HEK293T (cell line): Measurements from ENCODE around the gene LMX1A.

ENCODE experiments used
- BHLHE40 ChIP-seq: fragments of 450-650 bp; IDR thresholded peaks from 2 replicates; pipeline ENCODE4 v1.6.1; 2016; ENCODE audit warnings: mild to moderate bottlenecking, moderate library complexity, borderline replicate concordance
- CTBP1 ChIP-seq: fragments of 450-650 bp; IDR thresholded peaks from 2 replicates; pipeline ENCODE4 v1.6.1; 2016; ENCODE audit warnings: borderline replicate concordance
- ELF4 ChIP-seq: fragments of 450-650 bp; IDR thresholded peaks from 2 replicates; pipeline ENCODE4 v1.6.1; 2017; ENCODE audit warnings: antibody characterized with exemption
- FOXA1 ChIP-seq: fragments of 450-650 bp; IDR thresholded peaks from 2 replicates; pipeline ENCODE4 v1.6.1; 2016; ENCODE audit warnings: mild to moderate bottlenecking
- FOXK2 ChIP-seq: fragments of 450-650 bp; IDR thresholded peaks from 2 replicates; pipeline ENCODE4 v1.6.1; 2016; ENCODE audit warnings: mild to moderate bottlenecking
- FOXM1 ChIP-seq: fragments of 450-650 bp; IDR thresholded peaks from 2 replicates; pipeline ENCODE4 v1.6.1; 2017; ENCODE audit warnings: mild to moderate bottlenecking, borderline replicate concordance
- HDGF ChIP-seq: fragments of 450-650 bp; IDR thresholded peaks from 2 replicates; pipeline ENCODE4 v1.6.1; 2017; ENCODE audit warnings: antibody characterized with exemption, borderline replicate concordance
- L3MBTL2 ChIP-seq: fragments of 450-650 bp; conservative IDR thresholded peaks from 2 replicates; pipeline ENCODE4 v1.6.1; 2016; ENCODE audit warnings: mild to moderate bottlenecking
- LEF1 ChIP-seq: fragments of 450-650 bp; IDR thresholded peaks from 2 replicates; pipeline ENCODE4 v1.6.1; 2017; ENCODE audit warnings: mild to moderate bottlenecking, borderline replicate concordance
- SP1 ChIP-seq: fragments of 450-650 bp; IDR thresholded peaks from 2 replicates; pipeline ENCODE4 v1.6.1; 2017
- SUZ12 ChIP-seq: fragments of 450-650 bp; IDR thresholded peaks from 2 replicates; pipeline ENCODE4 v1.6.1; 2016; ENCODE audit warnings: mild to moderate bottlenecking
- TARDBP ChIP-seq: fragments of 450-650 bp; IDR thresholded peaks from 2 replicates; pipeline ENCODE4 v1.6.1; 2016
- ZNF384 ChIP-seq: fragments of 450-650 bp; IDR thresholded peaks from 2 replicates; pipeline ENCODE4 v1.6.1; 2016
- TF ChIP-seq, protein P1 (sequence below): fragments of 450-650 bp; IDR thresholded peaks from 2 replicates; pipeline ENCODE4 v1.6.1; 2016

DNA sequence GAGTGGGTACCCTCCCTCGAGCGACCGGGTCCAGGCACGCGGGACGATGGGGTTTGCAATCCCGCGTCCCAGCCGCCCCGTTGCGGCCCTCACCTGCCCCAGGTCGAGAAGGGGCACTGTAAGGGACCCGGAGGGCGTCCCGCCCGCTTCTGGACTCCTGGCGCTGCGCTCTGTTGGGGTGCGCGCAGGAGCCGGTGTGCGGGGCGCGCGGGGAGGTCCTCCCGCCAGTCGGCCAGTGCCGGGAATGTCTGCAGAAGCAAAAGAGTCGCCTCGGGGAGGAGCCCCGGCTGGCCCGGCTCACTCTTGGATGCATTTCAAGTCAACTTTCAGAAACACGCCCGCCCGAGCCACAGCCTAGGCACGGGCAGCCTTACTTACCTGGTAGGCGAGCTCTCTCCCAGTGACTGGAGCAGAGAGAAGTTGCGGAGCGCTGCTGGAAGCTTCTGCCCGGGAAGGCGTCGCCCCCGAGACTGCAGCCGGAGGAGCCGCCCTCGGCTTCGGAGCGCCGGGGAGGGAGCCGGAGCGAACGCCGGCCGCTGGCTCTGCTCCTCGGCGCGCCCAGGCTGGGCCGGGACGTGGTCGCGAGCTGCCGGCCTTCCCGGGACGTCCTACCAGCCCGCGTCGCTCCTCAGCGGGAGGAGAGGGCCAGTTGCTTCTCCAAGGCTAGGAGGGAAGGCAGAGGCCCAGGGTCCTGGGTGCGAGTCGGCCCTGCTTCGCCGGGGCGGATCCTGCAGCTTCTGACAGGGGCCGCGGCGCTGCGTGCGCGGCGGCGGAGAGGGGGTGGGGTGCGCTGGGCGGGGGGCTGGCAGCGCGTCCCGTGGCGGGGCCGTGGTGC is at the start of gene LMX1A:
- TF ChIP-seq L3MBTL2 (no peak), FOXM1 (no peak), SUZ12 (no peak), FOXA1 (no peak), BHLHE40 (no peak), FOXK2 (no peak), CTBP1 (no peak), SP1 (no peak), TARDBP (no peak), ELF4 (no peak), HDGF (no peak), ZNF384 (no peak), LEF1 (no peak)
- TF ChIP-seq, protein P1, sequence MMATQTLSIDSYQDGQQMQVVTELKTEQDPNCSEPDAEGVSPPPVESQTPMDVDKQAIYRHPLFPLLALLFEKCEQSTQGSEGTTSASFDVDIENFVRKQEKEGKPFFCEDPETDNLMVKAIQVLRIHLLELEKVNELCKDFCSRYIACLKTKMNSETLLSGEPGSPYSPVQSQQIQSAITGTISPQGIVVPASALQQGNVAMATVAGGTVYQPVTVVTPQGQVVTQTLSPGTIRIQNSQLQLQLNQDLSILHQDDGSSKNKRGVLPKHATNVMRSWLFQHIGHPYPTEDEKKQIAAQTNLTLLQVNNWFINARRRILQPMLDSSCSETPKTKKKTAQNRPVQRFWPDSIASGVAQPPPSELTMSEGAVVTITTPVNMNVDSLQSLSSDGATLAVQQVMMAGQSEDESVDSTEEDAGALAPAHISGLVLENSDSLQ: no peak
